ENCODE results near the gene BIRC2. TPM values are rescaled to one million over a fixed set of nuclear protein-coding genes. Genes with fewer than 3 reads are reported as not detected.

BIRC2 gene
- total and polyA plus RNA-seq, 2 experiments from 2014 or later = 15.3 to 25.2 TPM

DNA sequence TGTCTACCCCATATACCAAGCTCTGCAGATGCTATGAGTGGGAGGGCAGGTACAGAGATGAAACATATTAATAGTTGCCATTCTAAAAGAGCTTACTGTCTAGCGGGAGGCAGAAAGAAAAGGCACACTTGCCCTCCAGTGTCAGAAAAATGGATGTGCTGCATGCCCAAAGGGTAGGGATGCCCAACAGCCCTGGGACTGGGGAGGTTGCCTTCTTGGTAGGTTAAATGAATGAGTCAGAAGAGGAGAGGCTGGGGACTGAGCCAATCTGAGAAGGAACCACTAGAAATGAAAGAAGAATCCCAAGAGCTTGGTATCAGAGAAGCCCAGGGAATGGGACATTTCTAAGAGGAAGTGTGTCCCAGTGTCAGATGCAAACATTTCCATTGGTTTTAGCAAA lies 28.5 kb upstream of the BIRC2 start:
- Mint-ChIP-seq H3K9me3 (no peaks in the 10 kb centered on the region; the same call in 2 of the 3 replicates), H3K36me3 (ENCODE audit: low read depth) (no peaks in the 10 kb centered on the region), H3K27ac (no peak overlapping the region), H3K27me3 (ENCODE audit: insufficient read depth, low read depth, poor library complexity) (peaks cover 7% of the 10 kb centered on the region), H3K4me3 (no peak overlapping the region), H3K4me1 (peaks cover 8% of the 10 kb centered on the region)
- no peak overlapping the region for H3K4me2 ChIP-seq
- peaks cover 4% of the 10 kb centered on the region; the same call in 1 of the 2 replicates for H3K27me3 ChIP-seq (ENCODE audit: insufficient read depth)
- no peak overlapping the region for H3K27ac ChIP-seq (ENCODE audit: low read depth)
- no peaks in the 10 kb centered on the region for H3K4me1 ChIP-seq (ENCODE audit: insufficient read depth)
- H4K20me1 ChIP-seq (replicated peaks; ENCODE audit: insufficient read depth) = no peaks in the 10 kb centered on the region
- no peaks in the 10 kb centered on the region for H3K36me3 ChIP-seq (ENCODE audit: insufficient read depth)
- no peak for ATAC-seq
- no peak for TF ChIP-seq JUNB (IDR thresholded peaks at IDR 0.05; ENCODE audit: unreplicated experiment)
- TF ChIP-seq, protein P1, sequence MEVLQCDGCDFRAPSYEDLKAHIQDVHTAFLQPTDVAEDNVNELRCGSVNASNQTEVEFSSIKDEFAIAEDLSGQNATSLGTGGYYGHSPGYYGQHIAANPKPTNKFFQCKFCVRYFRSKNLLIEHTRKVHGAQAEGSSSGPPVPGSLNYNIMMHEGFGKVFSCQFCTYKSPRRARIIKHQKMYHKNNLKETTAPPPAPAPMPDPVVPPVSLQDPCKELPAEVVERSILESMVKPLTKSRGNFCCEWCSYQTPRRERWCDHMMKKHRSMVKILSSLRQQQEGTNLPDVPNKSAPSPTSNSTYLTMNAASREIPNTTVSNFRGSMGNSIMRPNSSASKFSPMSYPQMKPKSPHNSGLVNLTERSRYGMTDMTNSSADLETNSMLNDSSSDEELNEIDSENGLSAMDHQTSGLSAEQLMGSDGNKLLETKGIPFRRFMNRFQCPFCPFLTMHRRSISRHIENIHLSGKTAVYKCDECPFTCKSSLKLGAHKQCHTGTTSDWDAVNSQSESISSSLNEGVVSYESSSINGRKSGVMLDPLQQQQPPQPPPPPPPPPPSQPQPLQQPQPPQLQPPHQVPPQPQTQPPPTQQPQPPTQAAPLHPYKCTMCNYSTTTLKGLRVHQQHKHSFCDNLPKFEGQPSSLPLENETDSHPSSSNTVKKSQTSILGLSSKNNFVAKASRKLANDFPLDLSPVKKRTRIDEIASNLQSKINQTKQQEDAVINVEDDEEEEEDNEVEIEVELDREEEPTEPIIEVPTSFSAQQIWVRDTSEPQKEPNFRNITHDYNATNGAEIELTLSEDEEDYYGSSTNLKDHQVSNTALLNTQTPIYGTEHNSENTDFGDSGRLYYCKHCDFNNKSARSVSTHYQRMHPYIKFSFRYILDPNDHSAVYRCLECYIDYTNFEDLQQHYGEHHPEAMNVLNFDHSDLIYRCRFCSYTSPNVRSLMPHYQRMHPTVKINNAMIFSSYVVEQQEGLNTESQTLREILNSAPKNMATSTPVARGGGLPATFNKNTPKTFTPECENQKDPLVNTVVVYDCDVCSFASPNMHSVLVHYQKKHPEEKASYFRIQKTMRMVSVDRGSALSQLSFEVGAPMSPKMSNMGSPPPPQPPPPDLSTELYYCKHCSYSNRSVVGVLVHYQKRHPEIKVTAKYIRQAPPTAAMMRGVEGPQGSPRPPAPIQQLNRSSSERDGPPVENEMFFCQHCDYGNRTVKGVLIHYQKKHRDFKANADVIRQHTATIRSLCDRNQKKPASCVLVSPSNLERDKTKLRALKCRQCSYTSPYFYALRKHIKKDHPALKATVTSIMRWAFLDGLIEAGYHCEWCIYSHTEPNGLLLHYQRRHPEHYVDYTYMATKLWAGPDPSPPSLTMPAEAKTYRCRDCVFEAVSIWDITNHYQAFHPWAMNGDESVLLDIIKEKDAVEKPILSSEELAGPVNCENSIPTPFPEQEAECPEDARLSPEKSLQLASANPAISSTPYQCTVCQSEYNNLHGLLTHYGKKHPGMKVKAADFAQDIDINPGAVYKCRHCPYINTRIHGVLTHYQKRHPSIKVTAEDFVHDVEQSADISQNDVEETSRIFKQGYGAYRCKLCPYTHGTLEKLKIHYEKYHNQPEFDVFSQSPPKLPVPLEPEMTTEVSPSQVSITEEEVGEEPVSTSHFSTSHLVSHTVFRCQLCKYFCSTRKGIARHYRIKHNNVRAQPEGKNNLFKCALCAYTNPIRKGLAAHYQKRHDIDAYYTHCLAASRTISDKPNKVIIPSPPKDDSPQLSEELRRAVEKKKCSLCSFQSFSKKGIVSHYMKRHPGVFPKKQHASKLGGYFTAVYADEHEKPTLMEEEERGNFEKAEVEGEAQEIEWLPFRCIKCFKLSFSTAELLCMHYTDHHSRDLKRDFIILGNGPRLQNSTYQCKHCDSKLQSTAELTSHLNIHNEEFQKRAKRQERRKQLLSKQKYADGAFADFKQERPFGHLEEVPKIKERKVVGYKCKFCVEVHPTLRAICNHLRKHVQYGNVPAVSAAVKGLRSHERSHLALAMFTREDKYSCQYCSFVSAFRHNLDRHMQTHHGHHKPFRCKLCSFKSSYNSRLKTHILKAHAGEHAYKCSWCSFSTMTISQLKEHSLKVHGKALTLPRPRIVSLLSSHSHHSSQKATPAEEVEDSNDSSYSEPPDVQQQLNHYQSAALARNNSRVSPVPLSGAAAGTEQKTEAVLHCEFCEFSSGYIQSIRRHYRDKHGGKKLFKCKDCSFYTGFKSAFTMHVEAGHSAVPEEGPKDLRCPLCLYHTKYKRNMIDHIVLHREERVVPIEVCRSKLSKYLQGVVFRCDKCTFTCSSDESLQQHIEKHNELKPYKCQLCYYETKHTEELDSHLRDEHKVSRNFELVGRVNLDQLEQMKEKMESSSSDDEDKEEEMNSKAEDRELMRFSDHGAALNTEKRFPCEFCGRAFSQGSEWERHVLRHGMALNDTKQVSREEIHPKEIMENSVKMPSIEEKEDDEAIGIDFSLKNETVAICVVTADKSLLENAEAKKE (CRISPR knock-in tag; IDR thresholded peaks at IDR 0.05) = no peak
- no peak for TF ChIP-seq NANOG (IDR thresholded peaks at IDR 0.05; ENCODE audit: borderline replicate concordance)
- no peaks in the 10 kb centered on the region for H3K9me2 ChIP-seq (ENCODE audit: insufficient read depth)
- no peak for DNase-seq (ENCODE audit: low spot score)
- no peak overlapping the region for H2AFZ ChIP-seq
- no peaks in the 10 kb centered on the region for H3K79me2 ChIP-seq (replicated peaks; ENCODE audit: insufficient read depth)
- H3K4me3 ChIP-seq = no peak overlapping the region
- H3F3A ChIP-seq (replicated peaks; ENCODE audit: low read depth) = no peaks in the 10 kb centered on the region

DNA sequence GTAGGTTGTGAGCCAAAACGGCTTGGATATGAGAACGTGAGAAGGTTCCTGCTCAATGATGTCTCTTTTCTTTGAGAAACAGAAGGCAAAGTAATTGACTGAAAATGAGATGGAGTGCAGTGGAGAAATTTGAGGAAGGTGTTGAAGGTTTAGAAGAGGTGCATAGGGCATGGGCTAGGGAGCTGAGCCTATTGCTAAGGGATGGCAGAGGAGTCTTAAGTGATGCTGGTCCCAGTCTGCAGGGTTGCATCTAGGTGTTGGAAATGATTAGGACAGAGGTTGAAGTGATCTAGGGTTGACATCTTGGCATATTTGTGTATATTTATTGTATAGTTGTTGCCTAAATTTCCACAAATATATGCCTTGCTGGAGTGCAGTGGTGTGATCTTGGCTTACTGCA lies 27.5 kb upstream of the BIRC2 start:
- Histone ChIP-seq H3K4me1 (ENCODE audit: insufficient read depth) (no peaks in the 10 kb centered on the region), H2AFZ (no peak overlapping the region), H3K9me2 (ENCODE audit: insufficient read depth) (no peaks in the 10 kb centered on the region), H3K4me3 (no peak overlapping the region), H3F3A (replicated peaks; ENCODE audit: low read depth) (no peaks in the 10 kb centered on the region), H3K79me2 (replicated peaks; ENCODE audit: insufficient read depth) (no peaks in the 10 kb centered on the region), H3K27me3 (ENCODE audit: insufficient read depth) (peaks cover 4% of the 10 kb centered on the region; the same call in 1 of the 2 replicates), H3K36me3 (ENCODE audit: insufficient read depth) (no peaks in the 10 kb centered on the region), H4K20me1 (replicated peaks; ENCODE audit: insufficient read depth) (no peaks in the 10 kb centered on the region), H3K4me2 (no peak overlapping the region), H3K27ac (ENCODE audit: low read depth) (no peak overlapping the region)
- ATAC-seq = no peak
- Mint-ChIP-seq H3K36me3 (ENCODE audit: low read depth) (no peaks in the 10 kb centered on the region), H3K27me3 (ENCODE audit: insufficient read depth, low read depth, poor library complexity) (peaks cover 5% of the 10 kb centered on the region), H3K27ac (no peak overlapping the region), H3K4me1 (peaks cover 8% of the 10 kb centered on the region), H3K9me3 (no peaks in the 10 kb centered on the region; the same call in 2 of the 3 replicates), H3K4me3 (no peak overlapping the region)
- no peak for DNase-seq (ENCODE audit: low spot score)
- TF ChIP-seq, protein P2, sequence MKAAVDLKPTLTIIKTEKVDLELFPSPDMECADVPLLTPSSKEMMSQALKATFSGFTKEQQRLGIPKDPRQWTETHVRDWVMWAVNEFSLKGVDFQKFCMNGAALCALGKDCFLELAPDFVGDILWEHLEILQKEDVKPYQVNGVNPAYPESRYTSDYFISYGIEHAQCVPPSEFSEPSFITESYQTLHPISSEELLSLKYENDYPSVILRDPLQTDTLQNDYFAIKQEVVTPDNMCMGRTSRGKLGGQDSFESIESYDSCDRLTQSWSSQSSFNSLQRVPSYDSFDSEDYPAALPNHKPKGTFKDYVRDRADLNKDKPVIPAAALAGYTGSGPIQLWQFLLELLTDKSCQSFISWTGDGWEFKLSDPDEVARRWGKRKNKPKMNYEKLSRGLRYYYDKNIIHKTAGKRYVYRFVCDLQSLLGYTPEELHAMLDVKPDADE (IDR thresholded peaks at IDR 0.05) = no peak
- no peak for TF ChIP-seq POLR2AphosphoS5 (IDR thresholded peaks at IDR 0.05; ENCODE audit: low read depth)
- no peak for TF ChIP-seq EZH2phosphoT487 (IDR thresholded peaks at IDR 0.05; ENCODE audit: unreplicated experiment)
- TF ChIP-seq EZH2 (IDR thresholded peaks at IDR 0.05; ENCODE audit: low read depth, unreplicated experiment) = no peak

Measured in GM23338 (cell line).